ENCODE results near the gene CPTP. TPM values are rescaled to one million over a fixed set of nuclear protein-coding genes. Genes with fewer than 3 reads are reported as not detected.

The CPTP gene
- total RNA-seq, 1 donor from 2014 or later: 18.7 TPM

DNA sequence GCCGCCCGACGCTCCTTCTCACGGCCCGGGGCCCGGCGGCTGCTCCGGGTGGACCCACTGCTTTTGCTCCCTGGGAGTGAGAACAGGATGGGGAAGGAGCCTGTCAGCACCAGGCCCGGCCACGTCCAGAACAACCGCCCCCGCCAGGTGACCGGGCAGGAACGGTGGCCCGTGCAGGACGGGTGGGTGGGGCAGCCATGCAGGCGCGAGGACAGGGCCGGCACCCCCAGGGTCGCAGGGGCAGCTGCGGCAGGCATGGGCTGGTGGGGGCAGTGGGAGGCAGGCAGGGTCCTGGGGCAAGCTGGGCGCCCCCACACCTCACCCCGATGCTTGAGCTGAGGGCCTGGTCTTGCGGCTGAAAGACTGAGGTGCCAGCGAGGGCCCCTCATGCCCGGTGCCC, 11.8 kb downstream of the CPTP start:
- H3K36me3 Mint-ChIP-seq (ENCODE audit: unreplicated experiment): no peaks in the 10 kb centered on the region
- H3K27ac Mint-ChIP-seq (ENCODE audit: unreplicated experiment): no peak overlapping the region
- no peaks in the 10 kb centered on the region for H3K4me1 Mint-ChIP-seq (ENCODE audit: low read depth, unreplicated experiment)
- H3K9me3 Mint-ChIP-seq (ENCODE audit: unreplicated experiment): peaks cover 12% of the 10 kb centered on the region
- DNase-seq: no peak
- peaks cover 9% of the 10 kb centered on the region for H3K27me3 Mint-ChIP-seq (ENCODE audit: unreplicated experiment)
- TF ChIP-seq, protein P1, sequence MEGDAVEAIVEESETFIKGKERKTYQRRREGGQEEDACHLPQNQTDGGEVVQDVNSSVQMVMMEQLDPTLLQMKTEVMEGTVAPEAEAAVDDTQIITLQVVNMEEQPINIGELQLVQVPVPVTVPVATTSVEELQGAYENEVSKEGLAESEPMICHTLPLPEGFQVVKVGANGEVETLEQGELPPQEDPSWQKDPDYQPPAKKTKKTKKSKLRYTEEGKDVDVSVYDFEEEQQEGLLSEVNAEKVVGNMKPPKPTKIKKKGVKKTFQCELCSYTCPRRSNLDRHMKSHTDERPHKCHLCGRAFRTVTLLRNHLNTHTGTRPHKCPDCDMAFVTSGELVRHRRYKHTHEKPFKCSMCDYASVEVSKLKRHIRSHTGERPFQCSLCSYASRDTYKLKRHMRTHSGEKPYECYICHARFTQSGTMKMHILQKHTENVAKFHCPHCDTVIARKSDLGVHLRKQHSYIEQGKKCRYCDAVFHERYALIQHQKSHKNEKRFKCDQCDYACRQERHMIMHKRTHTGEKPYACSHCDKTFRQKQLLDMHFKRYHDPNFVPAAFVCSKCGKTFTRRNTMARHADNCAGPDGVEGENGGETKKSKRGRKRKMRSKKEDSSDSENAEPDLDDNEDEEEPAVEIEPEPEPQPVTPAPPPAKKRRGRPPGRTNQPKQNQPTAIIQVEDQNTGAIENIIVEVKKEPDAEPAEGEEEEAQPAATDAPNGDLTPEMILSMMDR (IDR thresholded peaks at IDR 0.05; ENCODE audit: partially characterized antibody, unreplicated experiment): no peak
- H3K4me3 Mint-ChIP-seq (ENCODE audit: unreplicated experiment): no peak overlapping the region

- no peaks in the 10 kb centered on the region for H3K4me1 Mint-ChIP-seq (ENCODE audit: low read depth, unreplicated experiment)
- H3K9me3 Mint-ChIP-seq (ENCODE audit: unreplicated experiment): peaks cover 9% of the 10 kb centered on the region
- peaks cover 9% of the 10 kb centered on the region for H3K27me3 Mint-ChIP-seq (ENCODE audit: unreplicated experiment)
- H3K27ac Mint-ChIP-seq (ENCODE audit: unreplicated experiment): no peak overlapping the region
- no peak for DNase-seq
- H3K4me3 Mint-ChIP-seq (ENCODE audit: unreplicated experiment): no peak overlapping the region
- no peaks in the 10 kb centered on the region for H3K36me3 Mint-ChIP-seq (ENCODE audit: unreplicated experiment)
- TF ChIP-seq, protein P1 (IDR thresholded peaks at IDR 0.05; ENCODE audit: partially characterized antibody, unreplicated experiment): no peak
Measured at GRCh38 chr1:1336931-1337792, 12.6 kb downstream of the CPTP start.

DNA sequence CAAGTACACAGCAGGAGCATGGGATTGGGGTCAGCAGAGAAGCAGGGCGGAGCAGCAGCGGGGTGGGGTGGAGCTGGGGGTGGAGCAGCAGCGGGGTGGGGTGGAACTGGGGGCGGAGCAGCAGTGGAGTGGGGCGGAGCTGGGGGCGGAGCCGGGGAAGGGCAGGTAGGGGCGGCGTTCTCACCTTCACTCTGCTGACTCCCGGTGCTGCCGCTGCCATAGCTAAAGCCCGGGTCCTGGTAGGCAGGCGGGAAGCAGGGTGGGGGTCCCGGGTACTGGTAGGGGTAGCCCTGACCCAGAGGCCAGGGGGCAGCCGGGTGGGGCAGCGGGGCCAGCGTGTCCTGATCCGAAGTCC, 13.2 kb downstream of the CPTP start:
- Mint-ChIP-seq H3K36me3 (ENCODE audit: unreplicated experiment) (no peaks in the 10 kb centered on the region), H3K27me3 (ENCODE audit: unreplicated experiment) (peaks cover 9% of the 10 kb centered on the region), H3K4me1 (ENCODE audit: low read depth, unreplicated experiment) (no peaks in the 10 kb centered on the region), H3K4me3 (ENCODE audit: unreplicated experiment) (no peak overlapping the region), H3K27ac (ENCODE audit: unreplicated experiment) (no peak overlapping the region), H3K9me3 (ENCODE audit: unreplicated experiment) (peaks cover 9% of the 10 kb centered on the region)
- DNase-seq: no peak
- TF ChIP-seq, protein P1 (IDR thresholded peaks at IDR 0.05; ENCODE audit: partially characterized antibody, unreplicated experiment): no peak

GRCh38 chr1:1338278-1338677, 13.7 kb downstream of the CPTP start:
- H3K27ac Mint-ChIP-seq (ENCODE audit: unreplicated experiment): no peak overlapping the region
- H3K36me3 Mint-ChIP-seq (ENCODE audit: unreplicated experiment): no peaks in the 10 kb centered on the region
- TF ChIP-seq, protein P1 (IDR thresholded peaks at IDR 0.05; ENCODE audit: partially characterized antibody, unreplicated experiment): no peak
- H3K9me3 Mint-ChIP-seq (ENCODE audit: unreplicated experiment): peaks cover 9% of the 10 kb centered on the region
- no peaks in the 10 kb centered on the region for H3K4me1 Mint-ChIP-seq (ENCODE audit: low read depth, unreplicated experiment)
- H3K27me3 Mint-ChIP-seq (ENCODE audit: unreplicated experiment): peaks cover 11% of the 10 kb centered on the region
- DNase-seq: no peak
- H3K4me3 Mint-ChIP-seq (ENCODE audit: unreplicated experiment): no peak overlapping the region

- peaks cover 11% of the 10 kb centered on the region for H3K27me3 Mint-ChIP-seq (ENCODE audit: unreplicated experiment)
- H3K36me3 Mint-ChIP-seq (ENCODE audit: unreplicated experiment): no peaks in the 10 kb centered on the region
- DNase-seq: no peak
- H3K9me3 Mint-ChIP-seq (ENCODE audit: unreplicated experiment): peaks cover 9% of the 10 kb centered on the region
- no peak overlapping the region for H3K4me3 Mint-ChIP-seq (ENCODE audit: unreplicated experiment)
- H3K27ac Mint-ChIP-seq (ENCODE audit: unreplicated experiment): no peak overlapping the region
- H3K4me1 Mint-ChIP-seq (ENCODE audit: low read depth, unreplicated experiment): no peaks in the 10 kb centered on the region
- TF ChIP-seq, protein P1 (IDR thresholded peaks at IDR 0.05; ENCODE audit: partially characterized antibody, unreplicated experiment): no peak
Measured at GRCh38 chr1:1340185-1340584, 15.6 kb downstream of the CPTP start.

Measured in glutamatergic neuron (in vitro differentiated cells).